ENCODE measurements around the gene SLC25A13.

SLC25A13 gene

GRCh38 chr7:96212474-96212873 lies 109.4 kb downstream of the SLC25A13 start:
- no peak for DNase-seq (ENCODE audit: low read depth)
- TF ChIP-seq MYC (IDR thresholded peaks at IDR 0.05; ENCODE audit: low read depth, low read length): no peak
- TF ChIP-seq POLR2A (IDR thresholded peaks at IDR 0.05; ENCODE audit: extremely low read depth, insufficient read length): no peak
- TF ChIP-seq MAX (IDR thresholded peaks at IDR 0.05; ENCODE audit: low read depth, low read length): no peak
- TF ChIP-seq CTCF (IDR thresholded peaks at IDR 0.05; ENCODE audit: low read depth, low read length): no peak
- H3K4me3 ChIP-seq (ENCODE audit: low read depth, low read length): no peak overlapping the region

GRCh38 chr7:96211954-96212353 lies 109.9 kb downstream of the SLC25A13 start:
- no peak for DNase-seq (ENCODE audit: low read depth)
- TF ChIP-seq CTCF (IDR thresholded peaks at IDR 0.05; ENCODE audit: low read depth, low read length) (no peak), POLR2A (IDR thresholded peaks at IDR 0.05; ENCODE audit: extremely low read depth, insufficient read length) (no peak), MYC (IDR thresholded peaks at IDR 0.05; ENCODE audit: low read depth, low read length) (no peak), MAX (IDR thresholded peaks at IDR 0.05; ENCODE audit: low read depth, low read length) (no peak)
- H3K4me3 ChIP-seq (ENCODE audit: low read depth, low read length): no peak overlapping the region

- DNase-seq (ENCODE audit: low read depth): no peak
- TF ChIP-seq MAX (IDR thresholded peaks at IDR 0.05; ENCODE audit: low read depth, low read length): no peak
- no peak for TF ChIP-seq MYC (IDR thresholded peaks at IDR 0.05; ENCODE audit: low read depth, low read length)
- no peak for TF ChIP-seq CTCF (IDR thresholded peaks at IDR 0.05; ENCODE audit: low read depth, low read length)
- TF ChIP-seq POLR2A (IDR thresholded peaks at IDR 0.05; ENCODE audit: extremely low read depth, insufficient read length): no peak
- H3K4me3 ChIP-seq (ENCODE audit: low read depth, low read length): no peak overlapping the region
These were observed 116.2 kb downstream of the SLC25A13 start for GRCh38 chr7:96205665-96206064.

- no peak for DNase-seq (ENCODE audit: low read depth)
- no peak overlapping the region for H3K4me3 ChIP-seq (ENCODE audit: low read depth, low read length)
- no peak for TF ChIP-seq POLR2A (IDR thresholded peaks at IDR 0.05; ENCODE audit: extremely low read depth, insufficient read length)
- TF ChIP-seq MYC (IDR thresholded peaks at IDR 0.05; ENCODE audit: low read depth, low read length): no peak
- no peak for TF ChIP-seq MAX (IDR thresholded peaks at IDR 0.05; ENCODE audit: low read depth, low read length)
- TF ChIP-seq CTCF (IDR thresholded peaks at IDR 0.05; ENCODE audit: low read depth, low read length): no peak
These were observed 117.3 kb downstream of the SLC25A13 start for GRCh38 chr7:96204601-96205000.

GRCh38 chr7:96203786-96204185 lies 118.1 kb downstream of the SLC25A13 start:
- no peak for DNase-seq (ENCODE audit: low read depth)
- TF ChIP-seq POLR2A (IDR thresholded peaks at IDR 0.05; ENCODE audit: extremely low read depth, insufficient read length): no peak
- TF ChIP-seq CTCF (IDR thresholded peaks at IDR 0.05; ENCODE audit: low read depth, low read length): no peak
- no peak for TF ChIP-seq MYC (IDR thresholded peaks at IDR 0.05; ENCODE audit: low read depth, low read length)
- TF ChIP-seq MAX (IDR thresholded peaks at IDR 0.05; ENCODE audit: low read depth, low read length): no peak
- no peak overlapping the region for H3K4me3 ChIP-seq (ENCODE audit: low read depth, low read length)

GRCh38 chr7:96202102-96202501 lies 119.8 kb downstream of the SLC25A13 start:
- H3K4me3 ChIP-seq (ENCODE audit: low read depth, low read length): no peak overlapping the region
- TF ChIP-seq CTCF (IDR thresholded peaks at IDR 0.05; ENCODE audit: low read depth, low read length): no peak
- TF ChIP-seq MAX (IDR thresholded peaks at IDR 0.05; ENCODE audit: low read depth, low read length): no peak
- no peak for TF ChIP-seq MYC (IDR thresholded peaks at IDR 0.05; ENCODE audit: low read depth, low read length)
- TF ChIP-seq POLR2A (IDR thresholded peaks at IDR 0.05; ENCODE audit: extremely low read depth, insufficient read length): no peak
- DNase-seq (ENCODE audit: low read depth): no peak
